Ovary (tissue), 10 donors: Measurements from ENCODE around the gene HARS2. TPM values are rescaled to one million over a fixed set of nuclear protein-coding genes. Genes with fewer than 3 reads are reported as not detected.

Source experiments
- DNase-seq, 5 donors: peaks; one replicate each; pipeline ENCODE4 v3.0.0-alpha.2; 2019 to 2020
- H3K27ac ChIP-seq, 2 donors: fragments of 200-600 bp; one replicate each; pipeline versions ENCODE4 v1.5.1 to v1.8.0; 2019 to 2022
- H3K27me3 ChIP-seq: fragments of 200-600 bp; one replicate; pipeline ENCODE4 v1.8.0; 2022
- H3K36me3 ChIP-seq: fragments of 200-600 bp; sonication (generic); one replicate; pipeline ENCODE4 v1.5.1; 2019
- H3K4me1 ChIP-seq: one replicate; pipeline ENCODE4 v1.8.1; 2013; ENCODE audit warnings: mild to moderate bottlenecking, moderate library complexity; ENCODE audit not compliant: insufficient read depth
- H3K4me3 ChIP-seq: fragments of 200-600 bp; sonication (generic); one replicate; pipeline ENCODE4 v1.5.1; 2017
- H3K9me3 ChIP-seq, 2 donors: fragments of 200-600 bp in 1 of 2; sonication (generic) in 1 of 2; one replicate each; pipeline versions ENCODE4 v1.5.1 to v1.8.1; 2013 to 2019; ENCODE audit warnings: mild to moderate bottlenecking in 1 of 2, moderate library complexity in 1 of 2
- CTCF ChIP-seq, 3 donors: fragments of 450-650 bp in 2 of 3; fragments of 200-600 bp in 1 of 3; IDR thresholded peaks; one replicate each; pipeline versions ENCODE4 v1.5.1 to v1.8.0; 2016 to 2022; ENCODE audit warnings: antibody characterized with exemption in 3 of 3, mild to moderate bottlenecking in 1 of 3
- EP300 ChIP-seq: sonication (generic); formaldehyde crosslinking; IDR thresholded peaks from one replicate; pipeline ENCODE4 v1.6.1; 2017; ENCODE audit warnings: antibody characterized with exemption
- POLR2A ChIP-seq: fragments of 450-650 bp; IDR thresholded peaks from one replicate; pipeline ENCODE4 v1.6.1; 2017; ENCODE audit warnings: antibody characterized with exemption, mild to moderate bottlenecking, moderate library complexity
- WGBS, 3 donors: extraction: QIAGEN DNeasy Blood & Tissue Kit in 1 of 3; methylation state at CpG; one replicate each; pipeline versions ENCODE4 v1.1.5 to v1.1.7; 2013 to 2017; 5-methylcytosine and 5-hydroxymethylcytosine counted together
- intact Hi-C, 4 donors: fragments of 100-400 bp; cut with DNase I; formaldehyde crosslinking; loops; one replicate each; pipeline versions ENCODE4 v1.11.0 to v1.15.1; 2022 to 2023
- long read RNA-seq, 3 donors: library from polyadenylated mRNA in 2 of 3; unstranded in 2 of 3; transcript quantifications; one replicate each; pipeline ENCODE4 v2.0.0 and lab custom pipeline, GENCODE V29; 2021 to 2026
- polyA plus RNA-seq, 2 donors: library from polyadenylated mRNA; stranded (reverse); fragments of 200-250 nt in 1 of 2; fragments of 350-450 nt in 1 of 2; fragmentation: Illumina TruSeq in 1 of 2; extraction: RNeasy Lipid Tissue Mini Kit (QIAGEN cat#74804) in 1 of 2; gene quantifications; one replicate each; pipeline ENCODE4 v1.2.3, GENCODE V29; 2013 to 2014
- total RNA-seq, 7 donors: library from RNA; depleted of rRNA in 2 of 7; stranded (reverse); fragments of >200 nt in 2 of 7; fragmentation: NEBNext Ultra II Directional in 3 of 7; extraction: Animal tissue kit (Norgen Biotek cat#: 25700) in 3 of 7; gene quantifications; one replicate each; pipeline versions ENCODE4 v1.1.0 to v1.2.4, GENCODE V29; 2016 to 2023
- donor health status: DM: no; HTN: no; CAD: no; lungs with moderate emphysema.
- donor health status: DM: no; HTN: no; CAD: no.
- donor health status: Bipolar disorder and iron deficiency.
- donor health status: DM: yes; HTN: yes; CAD: no.
- donor health status: DM: no; HTN: no; CAD: no.
- donor health status: DM: yes; HTN: yes; CAD: no.

The HARS2 gene
- total RNA-seq: 10 to 100 TPM; 15.2 to 25.2 (median 21.6) TPM
- polyA plus RNA-seq: 10 to 100 TPM; 20.9 to 27.5 TPM
- long read RNA-seq, donor 1, transcript HARS2-201 (13 exons, 2,510 nt): major isoform, 69 of 157 reads
- long read RNA-seq, donor 1, transcript HARS2-219 (14 exons, 2,292 nt): minor isoform, 6 of 157 reads
- long read RNA-seq, donor 1, partial matches to known transcripts: 21 of 157 reads
- long read RNA-seq, donor 1, other reads (novel, unspliced or antisense): 49 of 157 reads
- long read RNA-seq, donor 2, partial matches to known transcripts: 0 of 4 reads
- long read RNA-seq, donor 2, other reads (novel, unspliced or antisense): 0 of 4 reads
- long read RNA-seq, donor 3, transcript HARS2-219 (14 exons, 2,292 nt): minor isoform, 5 of 67 reads
- long read RNA-seq, donor 3, transcript HARS2-201 (13 exons, 2,510 nt): major isoform, 35 of 67 reads
- long read RNA-seq, donor 3, partial matches to known transcripts: 4 of 67 reads
- long read RNA-seq, donor 3, other reads (novel, unspliced or antisense): 20 of 67 reads

GRCh38 chr5:140690941-140691924, at the start of gene HARS2, which contains the start of gene HARS1:
Gene HARS2, plus strand, starts transcription at chr5:140691455. Its CDS starts 194 bp downstream, at chr5:140691649.
Gene HARS1, minus strand, starts transcription at chr5:140691370. Its CDS starts 66 bp downstream, at chr5:140691304.
- H3K4me3 ChIP-seq: peak within 1 kb of the TSS; percentile 77
- intact Hi-C loops: no loop called here
- peak; percentile 83 to 89 (median 83) for DNase-seq
- H3K9me3 ChIP-seq: no peaks in the 10 kb centered on the region
- WGBS, 3 donors: 0% methylated on average over 61 of the region's 61 CpGs
- peak within 1 kb of the TSS; percentile 36 to 58 for H3K27ac ChIP-seq
- H3K36me3 ChIP-seq: no peaks in the 10 kb centered on the region
- H3K4me1 ChIP-seq: peaks cover 7% of the 10 kb centered on the region
- TF ChIP-seq EP300: no peak
- TF ChIP-seq POLR2A: peak; percentile 37
- no peaks in the 10 kb centered on the region for H3K27me3 ChIP-seq

GRCh38 chr5:140641716-140642115, 49.5 kb upstream of the HARS2 start:
- Histone ChIP-seq H3K36me3 (no peaks in the 10 kb centered on the region), H3K4me3 (no peak overlapping the region), H3K27ac (no peak overlapping the region), H3K4me1 (no peaks in the 10 kb centered on the region), H3K9me3 (no peaks in the 10 kb centered on the region), H3K27me3 (no peaks in the 10 kb centered on the region)
- no peak for DNase-seq
- WGBS, 3 donors: 76 to 91% (median 86%) methylated on average over 8 of the region's 8 CpGs
- TF ChIP-seq EP300 (no peak), POLR2A (no peak), CTCF (IDR thresholded peaks at IDR 0.05) (no peak)
- intact Hi-C loops: loop anchor here in 2 of 4 donors (5.0 to 10.0 kb wide), 3 partner anchors 84 to 237 kb away; partner anchors contain the start of genes ANKHD1 (in 1 of the 2), EIF4EBP3 (in 1 of the 2) and SRA1 (in 1 of the 2)

- DNase-seq: no peak
- H3K27me3 ChIP-seq: no peaks in the 10 kb centered on the region
- WGBS, 3 donors: 50 to 56% (median 52%) methylated on average over 3 of the region's 3 CpGs
- H3K4me3 ChIP-seq: no peak overlapping the region
- H3K36me3 ChIP-seq: no peaks in the 10 kb centered on the region
- H3K27ac ChIP-seq: no peak overlapping the region
- H3K4me1 ChIP-seq: no peaks in the 10 kb centered on the region
- no peaks in the 10 kb centered on the region for H3K9me3 ChIP-seq
- intact Hi-C loops: loop anchor here in 2 of 4 donors (5.0 to 10.0 kb wide), 3 partner anchors 85 to 238 kb away; partner anchors contain the start of genes ANKHD1 (in 1 of the 2), EIF4EBP3 (in 1 of the 2) and SRA1 (in 1 of the 2)
- TF ChIP-seq EP300: no peak
- TF ChIP-seq POLR2A: no peak
- TF ChIP-seq CTCF (IDR thresholded peaks at IDR 0.05): no peak
Measured at GRCh38 chr5:140642718-140643117, 48.5 kb upstream of the HARS2 start.

- Histone ChIP-seq H3K4me1 (peaks cover 1% of the 10 kb centered on the region), H3K27ac (peak overlapping the region in 1 of 2 donors; percentile 71), H3K27me3 (no peaks in the 10 kb centered on the region), H3K4me3 (peak overlapping the region; percentile 79), H3K36me3 (no peaks in the 10 kb centered on the region), H3K9me3 (no peaks in the 10 kb centered on the region)
- 1 to 2% (median 1%) methylated on average over 26 to 27 of the region's 27 CpGs for WGBS, 3 donors
- DNase-seq: no peak
- TF ChIP-seq CTCF (IDR thresholded peaks at IDR 0.05) (no peak), POLR2A (no peak), EP300 (no peak)
- intact Hi-C loops: loop anchor here in 2 of 4 donors (5.0 to 10.0 kb wide), 2 partner anchors 100 to 242 kb away; partner anchors contain the start of genes ANKHD1 (in 1 of the 2) and EIF4EBP3 (in 1 of the 2)
Measured at GRCh38 chr5:140647042-140647419, 44.2 kb upstream of the HARS2 start.
